ENCODE results near the gene CLRN2.

The CLRN2 gene

GRCh38 chr4:17512973-17513665 lies 1.8 kb upstream of the CLRN2 start:
- no peak for DNase-seq (ENCODE audit: low read depth)
- H3K4me3 ChIP-seq (ENCODE audit: low read depth, low read length): no peak overlapping the region
- TF ChIP-seq CTCF (IDR thresholded peaks at IDR 0.05; ENCODE audit: control insufficient read depth, extremely low read depth, insufficient read depth): no peak

- H3K4me3 ChIP-seq (ENCODE audit: low read depth, low read length): no peak overlapping the region
- no peak for TF ChIP-seq CTCF (IDR thresholded peaks at IDR 0.05; ENCODE audit: control insufficient read depth, extremely low read depth, insufficient read depth)
- peak; percentile 31 for DNase-seq (ENCODE audit: low read depth)
Observed at GRCh38 chr4:17515445-17516407, 761 bp downstream of the CLRN2 start.

- no peak for TF ChIP-seq CTCF (IDR thresholded peaks at IDR 0.05; ENCODE audit: control insufficient read depth, extremely low read depth, insufficient read depth)
- H3K4me3 ChIP-seq (ENCODE audit: low read depth, low read length): no peak overlapping the region
- no peak for DNase-seq (ENCODE audit: low read depth)
Observed at GRCh38 chr4:17516980-17517379, 2.0 kb downstream of the CLRN2 start.

GRCh38 chr4:17517664-17518063 lies 2.7 kb downstream of the CLRN2 start:
- DNase-seq (ENCODE audit: low read depth): no peak
- TF ChIP-seq CTCF (IDR thresholded peaks at IDR 0.05; ENCODE audit: control insufficient read depth, extremely low read depth, insufficient read depth): no peak
- H3K4me3 ChIP-seq (ENCODE audit: low read depth, low read length): no peak overlapping the region

- H3K4me3 ChIP-seq (ENCODE audit: low read depth, low read length): no peak overlapping the region
- TF ChIP-seq CTCF (IDR thresholded peaks at IDR 0.05; ENCODE audit: control insufficient read depth, extremely low read depth, insufficient read depth): no peak
- DNase-seq (ENCODE audit: low read depth): no peak
Observed at GRCh38 chr4:17521595-17521994, 6.6 kb downstream of the CLRN2 start.

GRCh38 chr4:17523662-17524061 lies 8.7 kb downstream of the CLRN2 start:
- DNase-seq (ENCODE audit: low read depth): no peak

More at GRCh38 chr4:17523662-17524061, 8.7 kb downstream of the CLRN2 start:
- no peak for TF ChIP-seq CTCF (IDR thresholded peaks at IDR 0.05; ENCODE audit: control insufficient read depth, extremely low read depth, insufficient read depth)
- H3K4me3 ChIP-seq (ENCODE audit: low read depth, low read length): no peak overlapping the region

Data from LNCaP clone FGC (cell line).